Cardiac fibroblast (primary cell): ENCODE results near the gene MBOAT1.
A peak's percentile ranks its signal among the peaks of the same experiment; 100 is the strongest.

Experiments
- DNase-seq, 2 donors: peaks; one replicate each; pipeline versions ENCODE4 v3.0.0 to v3.0.0-alpha.2; 2010; ENCODE audit warnings: low read depth in 2 of 2
- H3K4me3 ChIP-seq, 2 donors: replicated peaks in 1 of 2; 1 replicate in 1 of 2; 2 replicates in 1 of 2; pipeline ENCODE4 v1.5.1; 2011; ENCODE audit warnings: low read depth in 2 of 2, low read length in 2 of 2, mild to moderate bottlenecking in 2 of 2, moderate library complexity in 1 of 2
- TF ChIP-seq, protein P1 (sequence below): IDR thresholded peaks from one replicate; pipeline ENCODE4 v1.5.1; 2011; ENCODE audit warnings: low read depth, mild to moderate bottlenecking, low read length, inconsistent platforms

Gene MBOAT1

DNA sequence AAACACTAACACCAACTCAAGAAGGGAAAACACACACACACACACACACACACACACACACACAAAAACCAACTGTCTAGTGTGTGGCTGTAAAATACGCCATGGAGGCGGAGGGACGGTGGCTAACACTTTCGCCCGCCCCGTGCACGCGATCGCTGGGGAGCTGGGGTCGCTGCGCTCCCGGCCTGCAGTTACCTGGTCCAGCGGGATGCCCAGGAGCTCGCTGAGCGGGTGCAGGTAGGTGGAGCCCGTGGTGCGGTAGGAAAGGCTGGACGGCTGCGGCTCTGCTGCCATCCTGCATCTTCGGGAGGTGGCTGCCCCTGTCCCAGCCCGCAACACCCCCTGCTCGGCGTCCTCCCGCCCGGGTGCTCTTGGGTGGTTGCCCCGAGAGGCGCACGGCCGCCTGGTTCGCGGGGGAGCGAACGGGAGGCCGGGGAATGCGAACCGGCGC is 303 bp downstream of the MBOAT1 start:
- DNase-seq, result peak; percentile 51 to 52
- peak overlapping the region; percentile 81 to 92 for H3K4me3 ChIP-seq
- TF ChIP-seq, protein P1, sequence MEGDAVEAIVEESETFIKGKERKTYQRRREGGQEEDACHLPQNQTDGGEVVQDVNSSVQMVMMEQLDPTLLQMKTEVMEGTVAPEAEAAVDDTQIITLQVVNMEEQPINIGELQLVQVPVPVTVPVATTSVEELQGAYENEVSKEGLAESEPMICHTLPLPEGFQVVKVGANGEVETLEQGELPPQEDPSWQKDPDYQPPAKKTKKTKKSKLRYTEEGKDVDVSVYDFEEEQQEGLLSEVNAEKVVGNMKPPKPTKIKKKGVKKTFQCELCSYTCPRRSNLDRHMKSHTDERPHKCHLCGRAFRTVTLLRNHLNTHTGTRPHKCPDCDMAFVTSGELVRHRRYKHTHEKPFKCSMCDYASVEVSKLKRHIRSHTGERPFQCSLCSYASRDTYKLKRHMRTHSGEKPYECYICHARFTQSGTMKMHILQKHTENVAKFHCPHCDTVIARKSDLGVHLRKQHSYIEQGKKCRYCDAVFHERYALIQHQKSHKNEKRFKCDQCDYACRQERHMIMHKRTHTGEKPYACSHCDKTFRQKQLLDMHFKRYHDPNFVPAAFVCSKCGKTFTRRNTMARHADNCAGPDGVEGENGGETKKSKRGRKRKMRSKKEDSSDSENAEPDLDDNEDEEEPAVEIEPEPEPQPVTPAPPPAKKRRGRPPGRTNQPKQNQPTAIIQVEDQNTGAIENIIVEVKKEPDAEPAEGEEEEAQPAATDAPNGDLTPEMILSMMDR, result no peak

GRCh38 chr6:20211037-20211940 is 980 bp downstream of the MBOAT1 start:
- DNase-seq, result peak in 1 of 2 donors; percentile 19
- TF ChIP-seq, protein P1, result no peak
- H3K4me3 ChIP-seq, result peak overlapping the region; percentile 81 to 92

DNA sequence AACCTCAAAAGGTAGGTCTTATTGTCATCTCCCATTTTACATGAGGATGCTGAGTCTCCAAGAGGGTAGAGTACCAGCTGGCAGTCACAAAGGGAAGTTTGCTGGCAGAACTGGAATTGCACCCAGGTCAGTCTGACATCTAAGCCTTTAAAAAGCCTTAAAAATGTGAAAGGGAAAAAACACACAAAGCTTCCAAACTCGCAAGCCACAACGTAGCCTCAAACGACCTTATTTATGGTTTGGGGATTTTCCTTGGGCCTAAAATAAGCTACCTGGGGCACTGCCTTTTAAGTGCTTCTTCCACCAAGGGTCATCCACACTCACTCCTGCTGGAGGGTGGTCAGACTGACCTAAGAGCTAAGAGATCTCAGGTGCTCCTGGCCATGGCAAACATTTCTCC is 2.1 kb downstream of the MBOAT1 start:
- TF ChIP-seq, protein P1, result no peak
- H3K4me3 ChIP-seq, result no peak overlapping the region
- no peak for DNase-seq

GRCh38 chr6:20208687-20209378 is 3.4 kb downstream of the MBOAT1 start:
- peak; percentile 6 to 32 for DNase-seq
- H3K4me3 ChIP-seq, result no peak overlapping the region
- TF ChIP-seq, protein P1, result no peak

DNA sequence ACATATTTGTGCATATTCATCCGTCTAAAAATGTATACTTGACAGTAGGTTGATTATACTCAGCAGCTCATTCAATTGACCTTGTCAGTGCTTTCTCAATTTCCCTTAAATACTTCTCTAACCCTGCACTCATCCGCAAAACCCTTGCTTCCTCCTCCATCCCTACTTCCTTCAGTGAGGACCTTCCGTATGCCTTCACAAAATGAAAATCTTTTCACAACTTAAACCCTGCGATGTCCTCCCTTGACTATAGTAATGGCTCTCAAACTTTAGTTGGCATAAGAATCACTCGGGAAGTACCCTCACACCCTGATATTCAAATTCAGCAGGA is 5.2 kb downstream of the MBOAT1 start:
- H3K4me3 ChIP-seq, result no peak overlapping the region
- TF ChIP-seq, protein P1, result no peak
- DNase-seq, result no peak

GRCh38 chr6:20205722-20206161 is 6.5 kb downstream of the MBOAT1 start:
- TF ChIP-seq, protein P1, result no peak
- no peak for DNase-seq
- H3K4me3 ChIP-seq, result no peak overlapping the region
